ENCODE results near the gene TMEM42.

TMEM42 gene

DNA sequence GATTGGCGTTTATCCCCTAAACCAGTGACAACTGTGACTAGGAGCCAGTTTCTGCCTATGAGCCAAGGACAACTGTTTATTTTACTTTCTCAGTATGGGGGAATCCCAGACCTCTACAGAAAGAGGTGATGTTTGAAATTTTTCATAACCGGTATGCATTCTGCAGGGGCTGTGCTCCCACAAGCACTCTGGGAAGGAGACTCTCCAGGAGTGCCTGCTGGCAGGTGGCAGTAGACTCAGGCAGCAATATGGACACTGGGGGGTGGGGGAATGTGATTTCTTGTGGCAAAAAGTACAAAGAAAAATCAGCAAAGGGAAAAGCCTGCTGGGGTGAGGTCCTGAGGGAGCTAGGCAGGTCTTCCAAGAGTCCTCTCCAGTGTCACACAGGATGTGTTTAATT, 18.6 kb downstream of the TMEM42 start:
- H3K9me3 ChIP-seq (ENCODE audit: control insufficient read depth, low read depth, low read length): no peaks in the 10 kb centered on the region
- no peaks in the 10 kb centered on the region for H3K36me3 ChIP-seq (ENCODE audit: control insufficient read depth, low read depth, low read length)
- H3K27me3 ChIP-seq (ENCODE audit: control insufficient read depth, insufficient read depth, low read length): no peaks in the 10 kb centered on the region
- no peaks in the 10 kb centered on the region for H3K4me1 ChIP-seq (ENCODE audit: control insufficient read depth, low read depth, low read length)
- H3K9ac ChIP-seq (ENCODE audit: low read length): no peak overlapping the region
- H3K4me3 ChIP-seq (ENCODE audit: low read length): no peak overlapping the region
- no peak overlapping the region for H3K27ac ChIP-seq (ENCODE audit: low read length)

DNA sequence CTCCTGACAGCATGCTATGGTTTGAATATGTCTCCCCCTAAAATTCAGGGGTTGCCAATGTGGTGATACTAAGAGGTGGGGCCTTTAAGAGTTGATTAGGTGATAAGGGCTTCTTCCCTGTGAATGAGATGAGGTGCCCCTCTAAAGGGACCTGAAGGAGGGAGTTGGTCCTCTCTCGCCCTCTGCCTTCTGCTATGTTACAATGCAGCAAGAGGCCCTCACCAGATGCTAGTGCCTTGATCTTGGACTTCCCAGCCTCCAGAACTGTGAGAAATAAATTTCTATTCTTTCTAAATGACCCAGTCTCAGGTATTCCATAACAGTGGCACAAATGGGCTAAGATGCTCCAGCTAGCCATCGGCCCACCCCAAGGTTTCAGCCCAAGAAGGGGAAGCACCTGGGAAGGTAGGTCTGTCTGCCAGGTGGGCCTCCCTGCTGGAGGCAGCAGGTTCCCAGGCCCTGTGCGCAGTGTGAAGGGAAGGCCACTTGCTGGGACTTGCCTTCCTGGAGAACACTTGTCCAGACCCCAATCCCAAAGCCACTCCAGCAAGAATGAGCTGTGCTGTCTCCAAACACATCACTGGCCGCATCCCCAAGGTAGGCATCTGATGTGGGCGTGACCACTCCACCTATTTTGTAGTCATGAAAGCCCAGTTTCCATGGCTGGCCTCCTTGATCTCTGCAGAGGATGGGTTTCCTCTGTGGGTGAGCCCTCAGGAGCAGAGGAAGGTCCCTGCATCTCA, 21.7 kb downstream of the TMEM42 start:
- H3K27ac ChIP-seq (ENCODE audit: low read length): no peak overlapping the region
- no peaks in the 10 kb centered on the region for H3K9me3 ChIP-seq (ENCODE audit: control insufficient read depth, low read depth, low read length)
- H3K4me3 ChIP-seq (ENCODE audit: low read length): no peak overlapping the region
- no peaks in the 10 kb centered on the region for H3K4me1 ChIP-seq (ENCODE audit: control insufficient read depth, low read depth, low read length)
- H3K9ac ChIP-seq (ENCODE audit: low read length): no peak overlapping the region
- no peaks in the 10 kb centered on the region for H3K36me3 ChIP-seq (ENCODE audit: control insufficient read depth, low read depth, low read length)
- H3K27me3 ChIP-seq (ENCODE audit: control insufficient read depth, insufficient read depth, low read length): no peaks in the 10 kb centered on the region

DNA sequence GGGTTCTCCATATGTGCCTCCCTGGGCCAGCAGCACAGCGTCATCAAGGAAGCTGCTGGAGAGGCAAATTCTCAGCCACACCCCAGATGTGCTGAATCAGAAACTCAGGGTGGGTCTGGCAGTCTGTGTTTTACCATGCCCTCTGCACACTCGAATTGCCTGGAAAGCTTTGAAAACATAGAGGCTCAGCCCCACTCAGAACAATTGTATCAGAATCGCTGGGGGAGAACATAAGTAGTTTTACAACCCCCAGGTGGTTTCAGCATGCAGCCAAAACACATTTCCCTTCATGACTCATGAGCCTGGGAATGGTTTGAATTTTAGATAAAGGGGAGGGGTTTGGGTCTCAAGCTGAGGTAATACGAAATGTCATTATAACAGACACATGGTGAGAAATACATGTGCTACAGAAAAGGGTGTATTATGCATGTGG, 22.3 kb downstream of the TMEM42 start:
- Histone ChIP-seq H3K9ac (ENCODE audit: low read length) (no peak overlapping the region), H3K4me3 (ENCODE audit: low read length) (no peak overlapping the region), H3K4me1 (ENCODE audit: control insufficient read depth, low read depth, low read length) (no peaks in the 10 kb centered on the region), H3K36me3 (ENCODE audit: control insufficient read depth, low read depth, low read length) (no peaks in the 10 kb centered on the region), H3K27ac (ENCODE audit: low read length) (no peak overlapping the region), H3K27me3 (ENCODE audit: control insufficient read depth, insufficient read depth, low read length) (no peaks in the 10 kb centered on the region), H3K9me3 (ENCODE audit: control insufficient read depth, low read depth, low read length) (no peaks in the 10 kb centered on the region)

DNA sequence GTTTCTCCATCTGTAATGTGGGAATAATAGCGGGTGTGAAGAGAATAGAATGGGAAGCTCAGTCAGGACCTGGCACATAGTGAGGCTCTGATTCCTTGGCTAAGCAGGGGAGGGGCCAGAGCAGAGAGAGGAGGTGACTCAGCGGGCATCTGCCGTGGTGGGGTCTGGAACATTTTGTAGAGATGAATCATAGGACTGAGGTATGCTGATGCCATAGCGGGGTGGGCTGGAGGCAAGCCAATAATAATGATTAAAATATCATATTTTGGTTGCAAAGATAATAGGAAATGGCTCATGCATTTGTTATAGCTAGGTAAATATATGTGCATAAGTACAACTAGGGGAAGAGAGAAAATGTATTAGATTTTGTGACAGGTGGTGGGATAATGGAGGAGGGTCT, 23.9 kb downstream of the TMEM42 start:
- no peaks in the 10 kb centered on the region for H3K9me3 ChIP-seq (ENCODE audit: control insufficient read depth, low read depth, low read length)
- no peaks in the 10 kb centered on the region for H3K4me1 ChIP-seq (ENCODE audit: control insufficient read depth, low read depth, low read length)
- H3K36me3 ChIP-seq (ENCODE audit: control insufficient read depth, low read depth, low read length): no peaks in the 10 kb centered on the region
- H3K27ac ChIP-seq (ENCODE audit: low read length): no peak overlapping the region
- H3K27me3 ChIP-seq (ENCODE audit: control insufficient read depth, insufficient read depth, low read length): no peaks in the 10 kb centered on the region
- H3K9ac ChIP-seq (ENCODE audit: low read length): no peak overlapping the region
- H3K4me3 ChIP-seq (ENCODE audit: low read length): no peak overlapping the region

DNA sequence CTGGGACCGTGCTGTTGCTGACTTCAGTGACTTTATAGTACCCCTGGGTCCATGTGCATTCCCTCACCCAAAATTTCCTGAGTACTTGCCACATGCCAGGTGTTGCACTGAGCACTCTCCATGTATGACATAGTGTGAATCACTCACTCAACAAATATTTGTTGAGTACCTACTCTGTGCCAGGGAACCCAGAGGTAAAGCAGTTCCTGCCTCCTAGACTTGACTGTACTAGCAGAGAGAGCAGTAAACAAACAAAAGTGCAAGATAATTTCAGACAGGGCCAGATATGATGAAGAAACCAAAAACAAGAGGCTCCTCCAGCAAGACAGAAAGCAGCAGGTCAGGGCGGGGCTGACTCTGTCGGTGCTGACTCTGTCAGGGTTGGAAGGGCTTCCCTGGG, 24.8 kb downstream of the TMEM42 start:
- Histone ChIP-seq H3K9me3 (ENCODE audit: control insufficient read depth, low read depth, low read length) (no peaks in the 10 kb centered on the region), H3K4me3 (ENCODE audit: low read length) (no peak overlapping the region), H3K27me3 (ENCODE audit: control insufficient read depth, insufficient read depth, low read length) (no peaks in the 10 kb centered on the region), H3K36me3 (ENCODE audit: control insufficient read depth, low read depth, low read length) (no peaks in the 10 kb centered on the region), H3K4me1 (ENCODE audit: control insufficient read depth, low read depth, low read length) (no peaks in the 10 kb centered on the region), H3K27ac (ENCODE audit: low read length) (no peak overlapping the region), H3K9ac (ENCODE audit: low read length) (no peak overlapping the region)

DNA sequence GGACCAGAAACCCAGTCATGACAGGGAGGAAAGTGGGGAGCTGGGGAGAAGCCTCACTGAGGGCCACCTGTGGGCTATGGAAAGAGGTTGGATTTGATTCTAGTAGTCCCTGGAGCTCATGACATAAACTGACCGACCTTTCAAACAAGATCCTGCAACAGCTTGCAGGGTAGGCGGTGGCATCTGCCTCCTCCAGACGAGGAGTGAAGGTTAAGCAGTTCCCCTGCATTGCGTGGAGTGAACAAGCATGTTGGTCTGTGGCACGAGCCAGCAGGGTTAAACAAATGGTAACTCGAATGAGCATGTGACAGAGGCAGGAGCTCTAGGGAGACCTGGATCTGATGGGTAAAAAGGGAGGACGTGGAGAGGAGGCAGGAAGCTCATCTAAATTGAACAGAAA, 25.4 kb downstream of the TMEM42 start:
- Histone ChIP-seq H3K4me3 (ENCODE audit: low read length) (no peak overlapping the region), H3K9ac (ENCODE audit: low read length) (no peak overlapping the region), H3K27me3 (ENCODE audit: control insufficient read depth, insufficient read depth, low read length) (no peaks in the 10 kb centered on the region), H3K4me1 (ENCODE audit: control insufficient read depth, low read depth, low read length) (no peaks in the 10 kb centered on the region), H3K9me3 (ENCODE audit: control insufficient read depth, low read depth, low read length) (no peaks in the 10 kb centered on the region), H3K27ac (ENCODE audit: low read length) (no peak overlapping the region), H3K36me3 (ENCODE audit: control insufficient read depth, low read depth, low read length) (no peaks in the 10 kb centered on the region)

DNA sequence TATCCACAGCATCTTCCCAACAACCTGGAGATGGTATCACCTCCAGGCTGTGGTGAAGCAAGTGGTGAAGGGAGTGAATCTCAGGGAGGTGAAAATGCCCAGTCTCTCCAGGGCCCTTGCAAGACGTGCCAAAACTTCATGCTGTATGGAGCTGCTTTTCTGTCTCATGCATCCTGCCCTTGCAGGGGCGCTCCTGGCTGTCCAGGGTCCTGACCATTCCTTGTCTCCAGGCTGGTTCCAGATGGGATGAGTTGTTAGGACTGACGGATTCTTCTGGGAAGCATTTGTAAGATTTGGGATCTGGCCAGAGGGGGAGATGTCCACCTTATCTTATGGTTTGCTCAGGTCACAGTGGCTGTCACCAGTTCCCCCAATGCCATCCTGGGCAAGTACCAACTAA, 28.5 kb downstream of the TMEM42 start:
- H3K27me3 ChIP-seq (ENCODE audit: control insufficient read depth, insufficient read depth, low read length): no peaks in the 10 kb centered on the region
- no peaks in the 10 kb centered on the region for H3K9me3 ChIP-seq (ENCODE audit: control insufficient read depth, low read depth, low read length)
- H3K27ac ChIP-seq (ENCODE audit: low read length): no peak overlapping the region
- no peak overlapping the region for H3K9ac ChIP-seq (ENCODE audit: low read length)
- H3K36me3 ChIP-seq (ENCODE audit: control insufficient read depth, low read depth, low read length): no peaks in the 10 kb centered on the region
- H3K4me3 ChIP-seq (ENCODE audit: low read length): no peak overlapping the region
- H3K4me1 ChIP-seq (ENCODE audit: control insufficient read depth, low read depth, low read length): no peaks in the 10 kb centered on the region

DNA sequence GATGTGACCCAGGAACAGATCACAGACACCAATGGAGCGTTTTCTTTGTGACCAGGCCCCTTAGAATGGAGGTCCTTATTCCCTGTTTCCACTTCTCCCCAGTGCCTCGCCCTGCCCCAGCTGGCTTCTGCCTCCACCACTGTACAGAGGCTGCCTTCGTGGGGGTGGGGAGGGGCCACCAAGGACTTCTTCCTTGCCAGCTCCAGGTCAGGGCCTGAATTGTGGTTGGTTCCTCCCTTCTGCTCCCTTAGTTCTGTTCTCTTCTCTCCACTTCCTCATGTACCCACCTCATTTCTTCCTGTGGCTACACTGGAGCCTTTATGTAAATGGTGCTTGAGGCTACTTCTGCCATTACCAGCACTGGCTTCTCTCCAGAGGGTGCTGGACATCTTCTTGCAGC, 29.1 kb downstream of the TMEM42 start:
- no peak overlapping the region for H3K9ac ChIP-seq (ENCODE audit: low read length)
- no peaks in the 10 kb centered on the region for H3K27me3 ChIP-seq (ENCODE audit: control insufficient read depth, insufficient read depth, low read length)
- no peak overlapping the region for H3K27ac ChIP-seq (ENCODE audit: low read length)
- no peaks in the 10 kb centered on the region for H3K4me1 ChIP-seq (ENCODE audit: control insufficient read depth, low read depth, low read length)
- H3K9me3 ChIP-seq (ENCODE audit: control insufficient read depth, low read depth, low read length): no peaks in the 10 kb centered on the region
- H3K36me3 ChIP-seq (ENCODE audit: control insufficient read depth, low read depth, low read length): no peaks in the 10 kb centered on the region
- no peak overlapping the region for H3K4me3 ChIP-seq (ENCODE audit: low read length)

DNA sequence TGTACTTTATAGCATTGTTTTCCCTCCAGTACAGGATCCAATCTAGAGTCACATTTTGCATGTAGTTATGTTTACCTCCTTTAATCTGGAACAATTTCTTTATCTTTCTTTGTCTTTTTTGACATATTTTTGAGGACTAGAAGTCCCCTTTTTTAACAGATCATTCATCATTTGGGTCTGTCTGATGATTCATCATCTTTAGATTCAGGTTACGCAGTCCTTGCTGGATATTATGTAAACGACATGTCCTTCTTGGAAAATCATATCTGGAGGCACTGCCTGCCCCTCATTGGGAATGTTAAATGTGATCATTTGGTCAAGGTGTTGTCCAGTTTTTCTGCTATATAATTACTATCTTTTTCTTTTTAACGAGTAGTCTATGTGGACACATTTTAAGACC, 31.0 kb downstream of the TMEM42 start:
- Histone ChIP-seq H3K4me3 (ENCODE audit: low read length) (no peak overlapping the region), H3K9me3 (ENCODE audit: control insufficient read depth, low read depth, low read length) (no peaks in the 10 kb centered on the region), H3K36me3 (ENCODE audit: control insufficient read depth, low read depth, low read length) (no peaks in the 10 kb centered on the region), H3K27me3 (ENCODE audit: control insufficient read depth, insufficient read depth, low read length) (no peaks in the 10 kb centered on the region), H3K27ac (ENCODE audit: low read length) (no peak overlapping the region), H3K9ac (ENCODE audit: low read length) (no peak overlapping the region), H3K4me1 (ENCODE audit: control insufficient read depth, low read depth, low read length) (no peaks in the 10 kb centered on the region)

DNA sequence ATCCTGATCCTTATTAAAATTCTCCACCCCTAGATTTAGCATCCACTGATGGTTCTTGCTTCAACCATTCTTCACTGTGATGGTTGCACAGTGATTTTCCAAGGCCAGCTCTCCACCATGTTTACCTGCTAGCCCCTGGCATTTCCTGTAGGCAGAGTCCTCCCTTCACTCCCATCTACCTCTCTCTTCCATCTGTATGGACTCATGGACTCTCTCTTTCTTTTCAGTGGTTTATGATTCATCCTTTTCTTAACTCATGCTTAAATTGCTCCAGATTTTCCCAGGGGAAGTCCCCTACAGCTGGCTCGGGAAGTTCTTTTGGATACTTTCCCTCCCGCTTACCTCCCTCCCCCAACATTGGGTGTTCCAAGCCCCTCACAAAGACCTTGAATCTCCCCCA, 31.4 kb downstream of the TMEM42 start:
- Histone ChIP-seq H3K9ac (ENCODE audit: low read length) (no peak overlapping the region), H3K4me1 (ENCODE audit: control insufficient read depth, low read depth, low read length) (no peaks in the 10 kb centered on the region), H3K27ac (ENCODE audit: low read length) (no peak overlapping the region), H3K36me3 (ENCODE audit: control insufficient read depth, low read depth, low read length) (no peaks in the 10 kb centered on the region), H3K9me3 (ENCODE audit: control insufficient read depth, low read depth, low read length) (no peaks in the 10 kb centered on the region), H3K4me3 (ENCODE audit: low read length) (no peak overlapping the region), H3K27me3 (ENCODE audit: control insufficient read depth, insufficient read depth, low read length) (no peaks in the 10 kb centered on the region)

DNA sequence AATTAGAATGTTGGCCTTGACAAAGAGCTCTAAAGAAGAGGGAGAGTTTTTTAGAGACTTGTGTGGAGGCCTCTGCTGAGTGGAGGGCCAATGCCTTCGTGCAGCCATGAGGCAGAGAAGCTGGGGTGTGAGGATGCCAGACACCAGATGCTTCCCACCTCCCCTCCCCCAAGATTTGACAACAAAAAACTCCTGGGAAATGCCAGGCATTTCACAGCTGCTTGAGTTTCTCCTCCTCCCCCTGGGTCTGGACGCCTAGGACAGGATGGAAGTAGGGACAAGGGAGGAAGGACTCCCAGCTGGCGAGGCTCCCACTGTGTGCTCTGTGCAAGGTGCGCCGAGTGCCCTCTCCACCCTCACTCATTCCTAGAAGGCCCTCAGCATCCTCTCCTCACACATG, 32.8 kb downstream of the TMEM42 start:
- H3K9me3 ChIP-seq (ENCODE audit: control insufficient read depth, low read depth, low read length): no peaks in the 10 kb centered on the region

DNA sequence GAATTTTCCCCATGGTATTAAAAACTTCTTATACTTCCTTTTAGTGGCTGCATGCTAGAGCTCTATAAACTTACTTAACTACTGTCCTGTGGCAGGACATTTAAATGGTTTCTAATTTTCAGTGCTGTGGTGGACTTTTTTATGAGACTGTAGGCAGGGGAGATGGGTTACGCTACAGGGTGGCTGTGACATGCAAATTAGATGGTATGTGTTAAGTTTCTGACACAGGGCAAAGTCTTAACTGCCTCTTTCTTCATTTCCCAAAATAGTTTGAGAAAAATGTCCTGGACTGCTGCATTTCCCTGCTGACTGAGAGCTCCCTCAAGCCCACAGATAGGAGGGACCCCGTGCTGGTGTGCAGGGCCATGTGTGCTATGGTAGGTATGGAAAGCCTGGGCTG, 34.7 kb downstream of the TMEM42 start:
- H3K27me3 ChIP-seq (ENCODE audit: control insufficient read depth, insufficient read depth, low read length): no peaks in the 10 kb centered on the region
- no peaks in the 10 kb centered on the region for H3K9me3 ChIP-seq (ENCODE audit: control insufficient read depth, low read depth, low read length)
- H3K4me3 ChIP-seq (ENCODE audit: low read length): no peak overlapping the region
- peaks cover 7% of the 10 kb centered on the region for H3K4me1 ChIP-seq (ENCODE audit: control insufficient read depth, low read depth, low read length)
- H3K36me3 ChIP-seq (ENCODE audit: control insufficient read depth, low read depth, low read length): no peaks in the 10 kb centered on the region
- no peak overlapping the region for H3K9ac ChIP-seq (ENCODE audit: low read length)
- H3K27ac ChIP-seq (ENCODE audit: low read length): no peak overlapping the region

More for the DNA sequence above, 32.8 kb downstream of the TMEM42 start:
- Histone ChIP-seq H3K36me3 (ENCODE audit: control insufficient read depth, low read depth, low read length) (no peaks in the 10 kb centered on the region), H3K27me3 (ENCODE audit: control insufficient read depth, insufficient read depth, low read length) (no peaks in the 10 kb centered on the region), H3K4me3 (ENCODE audit: low read length) (no peak overlapping the region), H3K4me1 (ENCODE audit: control insufficient read depth, low read depth, low read length) (peaks cover 6% of the 10 kb centered on the region), H3K27ac (ENCODE audit: low read length) (no peak overlapping the region), H3K9ac (ENCODE audit: low read length) (no peak overlapping the region)
